Ramos (cell line): ENCODE results near the gene AGBL4.

ENCODE experiments used
- in situ Hi-C: fragments of 300-500 bp; cut with MboI; formaldehyde crosslinking; loops from one replicate; pipeline ENCODE4 v1.14.3; 2022; ENCODE audit warnings: low sequenced_read_pairs; ENCODE audit not compliant: unreplicated experiment

AGBL4 gene

GRCh38 chr1:48869116-48869893, 1154.4 kb downstream of the AGBL4 start:
- in situ Hi-C loops = no loop called here

GRCh38 chr1:48864913-48865312, 1158.8 kb downstream of the AGBL4 start:
- in situ Hi-C loops = no loop called here

GRCh38 chr1:48859456-48859855, 1164.3 kb downstream of the AGBL4 start:
- in situ Hi-C loops = no loop called here

- in situ Hi-C loops = no loop called here
Measured at GRCh38 chr1:48858200-48858920, 1165.4 kb downstream of the AGBL4 start.

- in situ Hi-C loops = no loop called here
Measured at GRCh38 chr1:48853006-48853405, 1170.7 kb downstream of the AGBL4 start.

- in situ Hi-C loops = no loop called here
Measured at GRCh38 chr1:48851638-48852037, 1172.1 kb downstream of the AGBL4 start.

GRCh38 chr1:48848035-48848434, 1175.7 kb downstream of the AGBL4 start:
- in situ Hi-C loops = no loop called here

GRCh38 chr1:48846441-48846840, 1177.3 kb downstream of the AGBL4 start:
- in situ Hi-C loops = no loop called here

DNA sequence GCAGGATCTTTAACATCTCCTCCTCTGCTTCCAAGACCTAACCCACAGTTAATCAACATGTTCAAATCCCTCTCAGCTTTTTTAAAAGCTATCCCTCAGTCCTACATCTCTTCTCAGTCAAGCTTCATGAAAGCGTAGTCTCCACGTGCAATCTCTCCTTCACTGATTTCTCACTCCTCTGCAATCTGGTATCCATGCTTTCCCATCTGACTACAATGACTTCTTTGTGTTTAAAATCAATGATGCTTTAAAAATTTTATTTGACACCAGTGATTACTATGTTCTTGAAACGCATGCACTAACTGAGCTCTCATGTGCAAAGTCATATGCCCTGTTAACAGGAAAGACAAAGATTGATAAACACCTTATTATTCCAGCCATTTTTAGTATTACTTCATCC, 1179.6 kb downstream of the AGBL4 start:
- in situ Hi-C loops = no loop called here

DNA sequence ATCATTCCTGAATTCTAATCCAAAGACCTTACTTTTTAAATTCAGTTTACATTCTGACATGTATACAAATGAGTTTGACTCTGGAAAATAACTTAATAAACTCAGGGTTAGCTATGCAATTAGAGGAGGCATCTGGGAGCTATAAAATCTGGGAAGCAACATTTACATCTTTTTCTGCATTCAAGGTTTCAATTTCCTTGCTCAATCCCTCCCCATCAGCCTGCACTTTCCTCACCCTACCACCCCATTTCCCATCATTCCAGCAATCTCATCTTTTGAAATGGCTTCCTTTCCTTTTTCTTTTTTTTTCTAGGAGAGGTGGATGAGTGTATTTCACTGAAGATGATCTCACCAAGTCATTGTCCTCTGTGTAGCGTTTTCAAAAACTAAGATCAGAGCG, 1181.8 kb downstream of the AGBL4 start:
- in situ Hi-C loops = no loop called here

DNA sequence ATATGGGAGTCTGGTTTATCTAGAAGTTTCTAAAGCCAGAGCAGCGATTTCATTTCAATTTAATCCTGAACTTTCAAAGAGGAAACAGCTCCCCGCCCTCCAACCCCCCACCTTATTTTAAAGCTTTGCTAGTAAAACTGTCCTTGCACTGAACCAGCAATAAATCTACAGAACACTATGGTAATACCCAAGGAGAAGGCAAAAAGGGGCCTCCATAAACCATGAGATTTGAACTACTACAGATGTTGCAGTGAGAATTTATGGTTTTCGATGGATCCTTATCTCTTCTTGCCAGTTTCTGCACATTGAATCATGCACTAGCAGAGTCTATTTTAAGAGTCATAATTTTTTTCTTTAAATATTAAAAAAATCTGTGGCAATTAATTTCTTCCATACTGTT, 1182.3 kb downstream of the AGBL4 start:
- in situ Hi-C loops = no loop called here

DNA sequence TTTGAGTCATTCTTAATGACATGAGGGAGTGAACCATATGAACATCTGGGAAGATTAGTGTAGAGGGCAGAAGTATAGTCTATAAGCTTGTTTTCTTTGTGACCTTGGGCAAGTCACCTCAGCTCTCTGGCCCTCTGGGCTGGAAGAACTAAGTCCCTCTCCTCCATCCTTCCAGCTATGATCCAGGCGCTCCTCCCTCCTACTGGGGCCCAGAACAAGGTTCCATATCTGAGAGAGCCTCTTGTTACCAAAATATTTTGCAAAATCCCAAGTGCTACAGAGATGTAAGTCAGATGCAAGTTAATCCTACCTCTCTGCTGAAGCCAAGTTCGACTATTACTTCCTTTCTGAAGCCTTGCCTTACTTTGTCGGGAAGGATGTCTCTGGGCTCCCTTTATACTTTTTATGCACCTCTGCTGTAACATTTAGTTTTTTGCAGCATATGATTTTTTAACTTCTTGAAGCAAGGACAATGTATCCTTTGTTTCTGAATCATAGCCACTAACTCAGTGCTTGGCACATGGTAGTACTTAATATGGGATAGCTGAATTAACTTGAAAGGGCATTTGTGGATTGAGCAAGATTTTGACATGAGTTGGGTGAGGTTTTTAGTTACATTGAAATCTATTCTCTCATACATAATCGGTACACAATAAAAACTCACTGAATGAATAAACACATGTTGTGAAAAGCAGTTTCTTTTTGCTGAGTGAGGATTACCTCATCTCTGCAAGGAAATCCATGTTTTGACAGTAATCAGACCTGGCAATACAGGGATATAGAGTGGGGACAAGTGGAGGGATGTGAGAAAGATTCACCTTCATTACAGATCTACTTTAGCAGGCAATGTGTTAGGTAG, 1192.4 kb downstream of the AGBL4 start:
- in situ Hi-C loops = no loop called here

DNA sequence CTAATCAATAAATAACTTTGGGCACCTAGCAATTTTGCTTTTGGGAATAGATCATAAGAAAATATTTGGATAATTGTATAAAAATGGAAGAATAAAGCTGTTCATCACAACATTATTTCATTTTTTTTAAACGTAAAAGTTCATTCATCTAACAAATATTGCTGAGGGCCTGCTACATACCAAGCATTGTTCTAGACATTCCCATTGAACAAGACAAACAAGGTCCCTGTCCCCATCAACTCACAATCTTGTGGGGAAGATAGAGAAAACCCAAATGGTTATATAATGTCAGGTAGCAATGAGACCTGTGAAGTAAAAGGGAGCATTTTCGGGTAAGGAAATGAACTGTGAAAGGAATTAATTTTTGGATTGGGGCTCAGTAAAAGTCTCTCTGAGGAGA, 1193.0 kb downstream of the AGBL4 start:
- in situ Hi-C loops = no loop called here

DNA sequence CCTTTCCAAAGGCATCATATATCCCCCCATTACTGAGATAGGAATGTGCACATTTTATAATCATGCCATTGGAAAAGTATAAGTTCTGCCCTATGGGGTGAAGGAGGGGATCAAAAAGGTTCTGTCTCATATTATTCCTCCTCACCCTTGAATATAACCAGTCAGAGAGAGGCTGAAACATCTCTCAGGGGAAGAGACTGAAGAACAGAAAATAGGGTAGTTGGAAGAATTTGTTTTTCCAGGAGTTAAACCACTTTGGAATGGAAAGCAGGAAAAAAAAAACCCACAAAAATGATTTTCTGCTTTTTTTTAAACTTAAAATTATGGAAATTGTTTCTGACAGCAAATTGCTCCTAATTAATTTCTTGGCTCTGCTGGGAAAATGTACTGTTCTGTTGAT, 1194.3 kb downstream of the AGBL4 start:
- in situ Hi-C loops = no loop called here

DNA sequence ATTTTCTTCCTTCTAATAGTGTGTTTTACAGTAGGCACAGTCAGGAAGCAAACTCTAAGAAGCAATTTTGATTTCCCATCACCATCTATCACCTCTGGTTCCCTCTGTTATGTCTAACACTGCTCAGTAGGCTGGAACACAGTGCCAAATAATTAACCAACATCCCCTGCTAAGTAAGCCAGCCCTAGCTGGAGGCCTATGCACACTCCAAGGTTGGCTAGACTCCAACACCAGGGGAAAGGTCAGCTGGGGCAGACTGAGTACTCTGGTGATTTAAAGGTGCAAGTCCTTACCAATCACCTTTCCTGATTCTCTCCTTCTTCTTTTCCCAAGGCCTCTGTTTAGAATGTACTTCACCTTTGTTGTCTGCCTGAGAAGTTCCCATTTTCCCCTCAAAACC, 1200.6 kb downstream of the AGBL4 start:
- in situ Hi-C loops = no loop called here

DNA sequence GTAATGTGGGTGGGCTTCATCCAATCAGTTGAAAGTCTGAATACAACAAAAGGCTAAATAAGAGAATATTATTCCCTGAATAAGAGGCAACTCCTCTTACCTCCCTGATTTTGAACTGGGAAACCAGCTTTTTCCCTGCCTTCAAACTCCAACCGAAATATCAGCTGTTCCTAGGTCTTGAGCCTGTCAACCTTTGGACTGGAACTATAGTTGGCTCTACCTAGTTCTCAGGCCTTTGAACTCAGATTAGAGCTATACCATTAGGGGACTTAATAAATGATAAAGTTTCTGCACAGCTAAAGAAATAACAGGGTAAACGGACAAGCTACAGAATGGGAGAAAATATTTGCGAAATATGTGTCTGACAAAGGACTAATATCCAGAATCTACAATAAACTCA, 1203.3 kb downstream of the AGBL4 start:
- in situ Hi-C loops = no loop called here

GRCh38 chr1:48817505-48818114, 1206.1 kb downstream of the AGBL4 start:
- in situ Hi-C loops = no loop called here

DNA sequence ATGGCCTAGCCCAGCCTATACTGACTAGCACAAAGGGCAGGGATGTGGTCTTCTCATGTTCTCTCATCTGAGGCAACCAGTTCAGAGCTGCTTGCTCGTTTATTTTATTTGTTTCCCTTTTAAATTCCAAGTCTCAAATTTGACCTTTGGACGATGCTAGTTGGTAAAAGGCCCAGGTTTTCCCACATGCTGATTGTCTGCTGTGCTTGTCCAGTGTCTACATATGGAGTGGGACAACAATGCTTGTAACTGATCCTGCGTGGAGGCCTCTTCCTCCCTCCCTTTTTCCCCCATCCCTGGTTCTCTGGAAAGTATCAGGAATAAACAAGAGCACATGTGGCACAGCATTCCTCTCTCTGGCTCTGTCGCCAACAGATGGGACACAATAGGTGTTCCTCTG, 1213.0 kb downstream of the AGBL4 start:
- in situ Hi-C loops = no loop called here

- in situ Hi-C loops = no loop called here
Measured at GRCh38 chr1:48808496-48808895, 1215.3 kb downstream of the AGBL4 start.

GRCh38 chr1:48807554-48808260, 1216.0 kb downstream of the AGBL4 start:
- in situ Hi-C loops = no loop called here
